Measurements from ENCODE around the gene COG7. TPM values are rescaled to one million over a fixed set of nuclear protein-coding genes. Genes with fewer than 3 reads are reported as not detected.

COG7 gene
- total RNA-seq, 1 donor from 2014 or later, result 7.1 TPM

DNA sequence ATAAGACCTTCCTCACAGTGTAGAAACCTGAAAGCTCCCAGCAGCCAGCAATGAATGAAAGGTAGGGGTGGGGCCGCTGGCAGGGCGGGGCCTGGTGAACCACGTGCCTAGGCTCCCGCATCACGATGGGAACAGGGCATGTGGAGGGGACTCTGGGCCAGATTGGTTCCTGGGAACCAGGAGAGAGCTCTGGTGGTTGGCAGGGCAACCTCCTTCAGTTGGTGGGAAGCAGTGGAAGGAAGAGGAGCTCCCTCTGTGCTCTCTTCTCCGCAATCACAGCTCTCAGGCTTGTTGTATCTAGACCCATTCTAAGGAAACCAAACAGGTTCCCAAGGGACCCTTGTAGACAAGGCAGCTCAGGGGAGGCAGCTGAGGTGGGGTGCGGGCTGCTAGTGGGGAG lies 46.8 kb upstream of the COG7 start:
- DNase-seq (ENCODE audit: low read depth) (no peak), FAIRE-seq (no peak)
- peaks cover 4% of the 10 kb centered on the region for H3K36me3 ChIP-seq (ENCODE audit: control insufficient read depth, insufficient read depth, low read length)
- TF ChIP-seq CTCF (IDR thresholded peaks at IDR 0.05; ENCODE audit: insufficient read depth, low read length, severe bottlenecking), result no peak
- H3K27me3 ChIP-seq (ENCODE audit: control insufficient read depth, insufficient read depth, low read length), result no peaks in the 10 kb centered on the region
- H3K4me3 ChIP-seq (ENCODE audit: low read depth, low read length), result no peak overlapping the region

DNA sequence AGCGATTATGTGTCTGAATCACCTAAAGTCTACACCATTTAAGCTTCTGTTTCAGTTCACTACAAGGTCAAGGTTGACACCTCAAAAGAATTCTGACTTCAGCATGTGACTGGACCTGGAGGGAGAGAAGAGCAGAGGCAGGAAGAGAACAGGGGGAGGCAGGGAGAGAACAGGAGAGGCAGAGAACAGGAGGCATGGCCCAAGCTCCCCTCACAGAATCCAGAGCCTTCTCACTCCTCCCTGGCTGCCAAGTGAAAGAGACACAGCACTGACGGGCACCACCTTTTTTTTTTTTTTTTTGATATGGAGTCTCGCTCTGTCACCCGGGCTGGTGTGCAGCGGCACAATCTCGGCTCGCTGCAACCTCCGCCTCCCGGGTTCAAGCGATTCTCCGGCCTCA lies 45.9 kb upstream of the COG7 start:
- TF ChIP-seq CTCF (IDR thresholded peaks at IDR 0.05; ENCODE audit: insufficient read depth, low read length, severe bottlenecking), result no peak

DNA sequence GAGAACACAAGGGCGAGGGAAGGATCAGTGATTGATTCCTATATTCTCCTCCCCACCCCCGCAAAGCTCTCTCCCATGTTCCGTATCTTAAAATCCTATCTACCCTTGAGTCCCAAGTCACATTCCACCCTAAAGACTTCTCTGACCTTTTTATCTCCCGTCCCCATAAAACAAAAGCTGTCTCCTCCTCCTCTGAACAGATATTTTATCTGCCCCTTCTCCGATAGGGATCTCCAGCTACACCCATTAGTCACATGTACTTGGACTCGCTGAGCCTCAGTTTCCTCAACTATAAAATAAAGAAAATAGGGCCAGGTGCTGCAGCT lies 44.5 kb upstream of the COG7 start:
- Histone ChIP-seq H3K27me3 (ENCODE audit: control insufficient read depth, insufficient read depth, low read length) (no peaks in the 10 kb centered on the region), H3K4me3 (ENCODE audit: low read depth, low read length) (no peak overlapping the region), H3K36me3 (ENCODE audit: control insufficient read depth, insufficient read depth, low read length) (peaks cover 7% of the 10 kb centered on the region)
- FAIRE-seq, result no peak
- TF ChIP-seq CTCF (IDR thresholded peaks at IDR 0.05; ENCODE audit: insufficient read depth, low read length, severe bottlenecking), result no peak
- no peak for DNase-seq (ENCODE audit: low read depth)

More for the DNA sequence above, 45.9 kb upstream of the COG7 start:
- DNase-seq (ENCODE audit: low read depth), result no peak
- peaks cover 4% of the 10 kb centered on the region for H3K36me3 ChIP-seq (ENCODE audit: control insufficient read depth, insufficient read depth, low read length)
- FAIRE-seq, result no peak
- no peaks in the 10 kb centered on the region for H3K27me3 ChIP-seq (ENCODE audit: control insufficient read depth, insufficient read depth, low read length)
- no peak overlapping the region for H3K4me3 ChIP-seq (ENCODE audit: low read depth, low read length)

DNA sequence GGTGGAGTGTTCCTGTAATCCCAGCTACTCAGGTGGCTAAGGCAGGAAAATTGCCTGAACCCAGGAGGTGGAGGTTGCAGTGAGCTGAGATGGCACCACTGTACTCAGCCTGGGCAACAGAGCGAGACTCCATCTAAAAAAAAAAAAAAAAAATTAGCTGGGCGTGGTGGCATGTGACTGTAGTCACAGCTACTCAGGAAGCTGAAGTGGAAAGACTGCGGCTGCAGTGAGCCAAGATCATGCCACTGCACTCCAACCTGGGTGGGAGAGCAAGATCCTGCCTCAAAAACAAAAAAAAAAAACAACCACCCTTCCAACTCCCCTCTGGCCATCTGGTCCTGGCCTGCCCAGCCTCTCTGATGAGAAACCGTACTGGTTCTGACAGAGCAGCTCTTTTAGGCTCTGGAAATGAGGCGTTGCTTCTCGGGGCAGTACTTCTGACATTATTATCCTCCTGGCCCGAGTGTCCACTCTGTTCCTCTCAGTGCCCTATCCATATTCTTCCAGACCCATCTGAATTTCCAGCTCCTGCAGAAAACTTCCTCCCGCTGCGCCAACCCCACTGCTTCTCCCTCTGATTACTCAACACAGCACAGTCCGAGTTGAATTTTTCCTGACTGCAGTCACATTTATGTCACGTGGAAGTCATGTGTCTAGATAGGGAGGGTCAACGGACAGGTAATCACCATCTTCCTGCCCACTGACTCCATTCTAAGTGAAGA lies 44.0 kb upstream of the COG7 start:
- TF ChIP-seq CTCF (IDR thresholded peaks at IDR 0.05; ENCODE audit: insufficient read depth, low read length, severe bottlenecking), result no peak
- FAIRE-seq (peak; percentile 32), DNase-seq (ENCODE audit: low read depth) (peak; percentile 76)
- Histone ChIP-seq H3K4me3 (ENCODE audit: low read depth, low read length) (no peak overlapping the region), H3K36me3 (ENCODE audit: control insufficient read depth, insufficient read depth, low read length) (peaks cover 7% of the 10 kb centered on the region), H3K27me3 (ENCODE audit: control insufficient read depth, insufficient read depth, low read length) (no peaks in the 10 kb centered on the region)

DNA sequence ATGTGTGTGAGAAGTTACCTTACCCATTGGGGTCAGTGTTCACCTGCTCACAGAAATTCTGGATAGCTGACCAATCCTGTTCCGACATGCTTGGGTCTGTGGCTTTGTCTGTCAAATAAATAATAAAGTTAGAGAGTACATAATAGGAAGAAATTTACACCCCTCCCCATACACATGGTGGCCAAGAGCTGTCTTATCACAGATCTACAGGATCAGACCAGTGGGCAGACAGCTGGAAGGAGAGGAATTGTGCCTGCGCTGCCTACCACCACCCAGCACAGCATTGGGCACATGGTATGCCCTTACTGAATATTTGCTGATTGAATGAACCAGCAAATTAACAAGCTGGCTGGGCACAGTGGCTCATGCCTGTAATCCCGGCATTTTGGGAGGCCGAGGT lies 42.7 kb upstream of the COG7 start:
- Histone ChIP-seq H3K4me3 (ENCODE audit: low read depth, low read length) (no peak overlapping the region), H3K27me3 (ENCODE audit: control insufficient read depth, insufficient read depth, low read length) (no peaks in the 10 kb centered on the region), H3K36me3 (ENCODE audit: control insufficient read depth, insufficient read depth, low read length) (peaks cover 9% of the 10 kb centered on the region)
- TF ChIP-seq CTCF (IDR thresholded peaks at IDR 0.05; ENCODE audit: insufficient read depth, low read length, severe bottlenecking), result no peak
- FAIRE-seq (no peak), DNase-seq (ENCODE audit: low read depth) (no peak)

- DNase-seq (ENCODE audit: low read depth) (no peak), FAIRE-seq (no peak)
- Histone ChIP-seq H3K27me3 (ENCODE audit: control insufficient read depth, insufficient read depth, low read length) (no peaks in the 10 kb centered on the region), H3K4me3 (ENCODE audit: low read depth, low read length) (no peak overlapping the region), H3K36me3 (ENCODE audit: control insufficient read depth, insufficient read depth, low read length) (peaks cover 10% of the 10 kb centered on the region)
- no peak for TF ChIP-seq CTCF (IDR thresholded peaks at IDR 0.05; ENCODE audit: insufficient read depth, low read length, severe bottlenecking)
Measured at GRCh38 chr16:23494188-23494587, 41.2 kb upstream of the COG7 start.

All from bronchial epithelial cell (primary cell).